NB4 (cell line): Measurements from ENCODE around the gene ANKRD18B.
"Not testable (repeated sequence)": the region's sequence is repeated elsewhere in the genome, so short reads cannot be mapped to it uniquely, and the experiment has no call there.

ENCODE experiments used
- MYC ChIP-seq: IDR thresholded peaks from 2 replicates; pipeline ENCODE4 v1.6.1; 2011; ENCODE audit warnings: low read depth, low read length
- POLR2A ChIP-seq: IDR thresholded peaks from 2 replicates; pipeline ENCODE4 v1.6.1; 2011; ENCODE audit warnings: mild to moderate bottlenecking; ENCODE audit not compliant: insufficient read length; ENCODE audit errors: extremely low read depth
- TF ChIP-seq, protein P1 (sequence below): IDR thresholded peaks from one replicate; pipeline ENCODE4 v1.5.1; 2012; ENCODE audit warnings: low read depth, low read length
- TF ChIP-seq, protein P2 (sequence below): IDR thresholded peaks from 2 replicates; pipeline ENCODE4 v1.6.1; 2011; ENCODE audit warnings: low read depth, low read length

DNA sequence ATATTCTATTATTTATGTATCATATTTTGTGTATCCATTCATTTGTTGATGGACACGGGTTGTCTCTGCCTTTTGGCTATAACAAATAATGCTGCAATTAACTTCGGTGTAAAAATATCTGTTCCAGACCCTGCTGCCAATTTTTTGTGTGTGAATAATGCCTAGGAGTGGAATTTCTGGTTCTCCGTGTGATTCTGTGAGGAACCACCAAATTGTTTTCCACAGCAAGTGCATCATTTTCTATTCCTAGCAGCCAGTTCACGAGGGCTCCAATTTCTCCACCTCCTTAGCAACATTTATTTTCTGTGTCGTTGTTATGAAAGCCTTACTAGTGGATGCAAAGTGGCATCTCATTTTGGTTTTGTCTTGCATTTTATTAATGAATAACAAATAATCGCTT lies 2.2 kb upstream of the ANKRD18B start:
- TF ChIP-seq, protein P1, sequence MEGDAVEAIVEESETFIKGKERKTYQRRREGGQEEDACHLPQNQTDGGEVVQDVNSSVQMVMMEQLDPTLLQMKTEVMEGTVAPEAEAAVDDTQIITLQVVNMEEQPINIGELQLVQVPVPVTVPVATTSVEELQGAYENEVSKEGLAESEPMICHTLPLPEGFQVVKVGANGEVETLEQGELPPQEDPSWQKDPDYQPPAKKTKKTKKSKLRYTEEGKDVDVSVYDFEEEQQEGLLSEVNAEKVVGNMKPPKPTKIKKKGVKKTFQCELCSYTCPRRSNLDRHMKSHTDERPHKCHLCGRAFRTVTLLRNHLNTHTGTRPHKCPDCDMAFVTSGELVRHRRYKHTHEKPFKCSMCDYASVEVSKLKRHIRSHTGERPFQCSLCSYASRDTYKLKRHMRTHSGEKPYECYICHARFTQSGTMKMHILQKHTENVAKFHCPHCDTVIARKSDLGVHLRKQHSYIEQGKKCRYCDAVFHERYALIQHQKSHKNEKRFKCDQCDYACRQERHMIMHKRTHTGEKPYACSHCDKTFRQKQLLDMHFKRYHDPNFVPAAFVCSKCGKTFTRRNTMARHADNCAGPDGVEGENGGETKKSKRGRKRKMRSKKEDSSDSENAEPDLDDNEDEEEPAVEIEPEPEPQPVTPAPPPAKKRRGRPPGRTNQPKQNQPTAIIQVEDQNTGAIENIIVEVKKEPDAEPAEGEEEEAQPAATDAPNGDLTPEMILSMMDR: not testable (repeated sequence)
- TF ChIP-seq, protein P2, sequence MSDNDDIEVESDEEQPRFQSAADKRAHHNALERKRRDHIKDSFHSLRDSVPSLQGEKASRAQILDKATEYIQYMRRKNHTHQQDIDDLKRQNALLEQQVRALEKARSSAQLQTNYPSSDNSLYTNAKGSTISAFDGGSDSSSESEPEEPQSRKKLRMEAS: not testable (repeated sequence)
- not testable (repeated sequence) for TF ChIP-seq POLR2A, MYC
